GM18498 (cell line): ENCODE measurements around the gene BTC.
"Not testable (repeated sequence)": the region's sequence is repeated elsewhere in the genome, so short reads cannot be mapped to it uniquely, and the experiment has no call there.

Experiments used
- ATAC-seq: cut with Tn5 transposase; IDR thresholded peaks from one replicate; pipeline ENCODE4 v1.9.1; 2021; ENCODE audit warnings: mild to moderate bottlenecking, moderate library complexity; ENCODE audit not compliant: unreplicated experiment

Gene BTC

DNA sequence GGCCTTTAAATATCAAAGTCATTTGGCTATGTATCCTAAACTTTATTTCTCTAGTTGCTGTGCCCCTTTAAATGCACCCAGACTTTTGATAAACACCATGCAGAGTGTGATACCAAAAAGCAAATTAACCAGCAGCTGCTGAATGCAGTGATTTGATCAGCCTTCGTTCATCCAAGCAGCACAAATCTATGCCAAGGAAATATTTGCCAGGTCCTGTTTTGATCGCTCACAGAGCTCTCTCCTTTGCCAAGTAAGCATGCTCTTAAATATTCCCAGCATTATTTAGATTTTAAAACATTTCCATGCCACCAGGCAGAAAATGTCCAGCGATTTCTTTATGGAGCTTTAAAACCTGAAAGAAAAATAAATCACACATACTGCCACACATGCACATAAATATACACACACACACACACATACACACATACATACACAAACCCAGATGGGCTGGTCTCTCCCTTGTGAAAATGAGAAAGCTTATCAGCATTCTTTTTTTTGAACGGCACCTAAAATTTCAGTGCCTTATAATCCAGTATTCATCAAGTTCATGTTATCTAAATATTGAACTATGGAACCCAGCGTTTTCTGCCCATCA, 35.7 kb downstream of the BTC start:
- ATAC-seq: no peak

DNA sequence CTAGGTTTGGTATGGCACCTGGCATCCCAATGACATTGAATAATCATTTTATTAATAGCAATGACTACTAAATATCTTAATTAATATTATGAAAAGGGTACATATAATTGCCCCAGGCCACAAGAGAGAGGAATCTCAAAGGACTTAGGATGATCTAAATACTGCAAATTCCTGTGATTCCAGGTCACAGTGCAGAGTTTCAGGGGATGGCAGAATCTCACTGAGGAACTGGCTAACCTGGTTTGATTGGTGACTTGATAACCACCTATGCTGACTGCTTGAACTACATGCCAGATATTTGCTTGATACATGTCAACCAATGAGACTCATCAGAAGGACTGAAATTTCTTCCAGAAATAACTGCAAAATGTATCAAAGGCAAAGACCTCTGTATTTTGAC, 37.2 kb downstream of the BTC start:
- ATAC-seq: no peak

- ATAC-seq: no peak
Measured at GRCh38 chr4:74755486-74755885, 38.8 kb downstream of the BTC start.

DNA sequence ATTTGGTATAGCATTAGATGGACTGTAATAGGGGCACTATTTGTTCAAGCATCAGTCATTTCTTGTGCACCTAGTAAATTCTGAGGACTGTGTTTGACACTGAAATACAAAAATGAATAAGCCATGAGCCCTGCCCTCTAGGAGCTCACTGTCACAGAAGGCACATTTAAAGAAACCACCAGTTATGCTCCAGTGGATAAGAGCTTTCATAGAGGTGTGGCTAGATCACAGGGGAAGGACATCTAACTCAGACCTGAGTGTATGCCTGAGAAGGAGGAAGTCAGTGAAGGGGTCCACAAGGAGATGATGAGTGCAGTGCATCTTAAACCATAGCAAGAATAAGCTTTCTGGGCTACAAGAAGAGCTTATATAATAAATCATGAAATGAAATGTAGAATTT, 40.1 kb downstream of the BTC start:
- ATAC-seq: peak; percentile 65

GRCh38 chr4:74752798-74753197, 41.5 kb downstream of the BTC start:
- no peak for ATAC-seq

DNA sequence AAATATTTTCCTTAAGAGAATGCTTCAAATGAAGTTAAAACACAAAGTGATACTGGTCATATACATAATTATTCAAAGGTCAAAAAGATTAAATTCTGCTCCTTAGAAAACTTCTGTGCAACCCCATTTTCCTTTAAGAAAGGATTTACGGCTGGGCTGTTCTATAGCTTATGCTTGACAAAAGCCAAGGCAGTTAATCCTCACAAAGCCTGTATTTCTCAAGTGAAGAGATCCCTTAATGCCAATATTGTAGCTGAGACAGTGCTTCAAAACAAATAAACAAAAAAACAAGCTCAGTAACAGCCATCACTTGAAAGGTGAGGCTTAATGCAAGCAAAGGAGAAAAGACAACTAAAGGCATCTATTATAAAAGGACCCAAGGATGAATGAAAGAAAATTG, 42.5 kb downstream of the BTC start:
- ATAC-seq: no peak

DNA sequence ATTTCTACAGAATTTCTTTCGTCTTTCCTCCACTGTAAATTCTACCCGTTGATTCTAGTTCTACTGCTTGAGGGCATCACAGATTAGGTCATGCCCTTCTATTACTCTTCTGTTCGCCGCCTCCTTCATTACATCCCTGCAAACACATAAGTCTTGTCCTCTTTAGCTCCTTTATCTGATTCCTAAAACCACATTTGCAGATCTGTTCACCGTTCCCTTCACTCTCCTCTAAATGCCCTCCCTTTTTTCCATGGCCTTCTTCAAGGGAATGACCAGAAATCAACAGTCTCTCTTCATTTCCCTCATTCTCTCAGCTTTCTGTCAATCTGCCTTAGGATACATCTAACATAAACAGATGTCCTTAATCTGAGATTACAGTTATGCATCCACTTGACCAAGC, 43.1 kb downstream of the BTC start:
- ATAC-seq: no peak

DNA sequence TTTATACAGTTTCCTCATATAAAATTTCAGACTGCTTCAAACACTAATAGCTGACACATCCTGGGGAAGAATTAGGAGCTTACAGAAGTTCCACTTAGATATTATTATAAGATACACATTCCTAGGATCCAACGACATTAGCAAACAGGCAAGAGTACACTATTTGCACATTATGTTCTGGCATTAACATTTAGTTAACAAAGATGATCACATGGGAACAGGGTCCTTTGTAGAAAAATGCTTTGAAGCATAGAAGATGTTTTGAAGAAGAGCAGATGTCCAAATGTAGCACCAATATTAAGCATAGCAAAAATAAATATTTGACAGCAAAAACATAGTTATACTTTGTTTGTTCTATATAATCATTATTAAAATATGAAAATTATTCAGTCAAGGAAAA, 52.1 kb downstream of the BTC start:
- no peak for ATAC-seq

GRCh38 chr4:74738464-74739143, 55.7 kb downstream of the BTC start:
- ATAC-seq: no peak

- ATAC-seq: no peak
Measured at GRCh38 chr4:74734995-74735394, 59.3 kb downstream of the BTC start.

- ATAC-seq: no peak
Measured at GRCh38 chr4:74733756-74734155, 60.6 kb downstream of the BTC start.

- ATAC-seq: no peak
Measured at GRCh38 chr4:74724979-74725378, 69.3 kb downstream of the BTC start.

DNA sequence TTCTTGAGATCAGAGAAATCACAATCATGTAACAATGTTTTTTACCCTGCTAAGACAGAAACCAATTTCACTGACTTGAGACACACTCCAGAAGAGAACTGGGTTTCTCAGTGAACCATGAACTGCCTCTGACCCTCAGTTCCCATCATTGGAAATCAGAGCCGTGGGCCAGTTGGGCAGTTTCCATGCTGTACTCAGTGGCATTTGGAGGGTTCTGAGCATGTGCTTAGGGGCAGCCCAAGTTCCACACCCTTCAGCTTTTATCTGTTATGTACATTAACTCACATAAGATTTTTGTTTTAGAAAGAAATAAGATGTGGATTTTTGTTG, 77.9 kb downstream of the BTC start:
- ATAC-seq: no peak

DNA sequence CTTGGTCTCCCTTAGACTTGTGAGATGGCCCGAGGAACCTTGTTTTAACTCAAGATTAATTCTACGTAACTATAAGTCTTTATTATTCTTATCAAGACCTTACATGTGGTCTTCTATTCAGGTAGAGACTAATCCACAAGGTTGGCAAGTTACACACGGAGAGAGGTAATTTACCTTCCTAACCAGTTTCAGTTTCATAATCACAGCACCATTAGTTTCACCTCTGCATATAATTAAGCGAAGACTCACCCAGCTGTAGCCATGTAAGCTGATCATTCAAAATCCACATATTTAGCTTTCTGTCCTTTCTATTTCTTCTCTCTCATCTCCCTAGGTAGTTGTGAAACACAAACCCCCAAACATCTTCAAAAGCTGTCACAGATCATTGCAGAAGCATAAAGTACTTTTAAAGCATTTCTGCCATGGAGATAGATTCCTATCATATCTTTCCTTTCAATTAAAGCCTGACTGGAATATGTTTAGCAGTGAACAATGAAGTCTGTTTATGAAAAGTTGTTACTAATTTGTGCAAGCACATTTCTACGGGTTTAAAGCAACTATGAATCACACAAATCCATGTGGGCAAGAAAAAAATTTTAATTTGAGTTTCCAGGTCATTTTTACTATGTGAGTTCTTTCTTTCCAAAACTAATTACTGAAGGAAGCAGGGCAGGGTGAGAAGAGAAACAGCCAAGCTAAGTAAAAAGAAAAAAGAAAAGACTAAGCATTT, 78.5 kb downstream of the BTC start:
- ATAC-seq: no peak

GRCh38 chr4:74714611-74715130, 79.7 kb downstream of the BTC start:
- ATAC-seq: no peak

DNA sequence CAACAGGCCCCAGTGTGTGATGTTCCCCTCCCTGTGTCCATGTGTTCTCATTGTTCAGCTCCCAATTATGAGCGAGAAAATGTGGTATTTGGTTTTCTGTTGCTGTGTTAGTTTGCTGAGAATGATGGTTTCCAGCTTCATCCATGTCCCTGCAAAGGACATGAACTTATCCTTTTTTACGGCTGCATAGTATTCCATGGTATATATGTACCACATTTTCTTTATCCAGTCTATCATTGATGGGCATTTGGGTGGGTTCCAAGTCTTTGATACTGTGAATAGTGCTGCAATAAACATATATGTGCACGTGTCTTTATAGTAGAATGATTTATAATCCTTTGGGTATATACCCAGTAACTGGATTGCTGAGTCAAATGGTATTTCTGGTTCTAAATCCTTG, 86.2 kb downstream of the BTC start:
- not testable (repeated sequence) for ATAC-seq
